Astrocyte (in vitro differentiated cells and primary cell): Measurements from ENCODE around the gene LRRC18.

Experiments used
- EZH2 ChIP-seq: IDR thresholded peaks from 2 replicates; pipeline ENCODE4 v1.6.1; 2012; ENCODE audit warnings: mild to moderate bottlenecking, low read length, inconsistent platforms; ENCODE audit not compliant: insufficient read depth
- TF ChIP-seq, protein P1 (sequence below): IDR thresholded peaks from 2 replicates; pipeline ENCODE4 v1.5.1; 2011; ENCODE audit warnings: low read depth, mild to moderate bottlenecking, inconsistent platforms, low read length, moderate library complexity; ENCODE audit not compliant: insufficient read depth

DNA sequence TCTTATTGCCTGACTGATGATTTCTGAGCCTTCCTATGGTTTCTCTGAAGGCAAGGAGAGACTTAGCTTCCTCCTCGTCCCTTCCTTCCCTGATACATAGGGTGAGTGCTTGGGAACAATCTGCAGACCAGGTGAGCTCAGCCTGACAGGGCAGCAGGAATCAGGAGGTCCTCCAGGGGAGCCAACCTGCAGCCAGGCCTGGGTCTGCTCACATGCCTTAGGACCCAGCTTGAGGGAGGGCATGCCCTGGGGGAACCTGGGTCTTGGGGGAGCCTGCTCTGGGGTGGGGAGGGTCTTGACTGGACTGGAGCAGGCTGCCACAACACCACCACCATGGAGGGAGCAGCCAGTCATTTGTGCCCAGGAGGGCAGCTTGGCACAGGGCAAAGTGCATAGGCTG, 57.7 kb downstream of the LRRC18 start:
- TF ChIP-seq, protein P1, sequence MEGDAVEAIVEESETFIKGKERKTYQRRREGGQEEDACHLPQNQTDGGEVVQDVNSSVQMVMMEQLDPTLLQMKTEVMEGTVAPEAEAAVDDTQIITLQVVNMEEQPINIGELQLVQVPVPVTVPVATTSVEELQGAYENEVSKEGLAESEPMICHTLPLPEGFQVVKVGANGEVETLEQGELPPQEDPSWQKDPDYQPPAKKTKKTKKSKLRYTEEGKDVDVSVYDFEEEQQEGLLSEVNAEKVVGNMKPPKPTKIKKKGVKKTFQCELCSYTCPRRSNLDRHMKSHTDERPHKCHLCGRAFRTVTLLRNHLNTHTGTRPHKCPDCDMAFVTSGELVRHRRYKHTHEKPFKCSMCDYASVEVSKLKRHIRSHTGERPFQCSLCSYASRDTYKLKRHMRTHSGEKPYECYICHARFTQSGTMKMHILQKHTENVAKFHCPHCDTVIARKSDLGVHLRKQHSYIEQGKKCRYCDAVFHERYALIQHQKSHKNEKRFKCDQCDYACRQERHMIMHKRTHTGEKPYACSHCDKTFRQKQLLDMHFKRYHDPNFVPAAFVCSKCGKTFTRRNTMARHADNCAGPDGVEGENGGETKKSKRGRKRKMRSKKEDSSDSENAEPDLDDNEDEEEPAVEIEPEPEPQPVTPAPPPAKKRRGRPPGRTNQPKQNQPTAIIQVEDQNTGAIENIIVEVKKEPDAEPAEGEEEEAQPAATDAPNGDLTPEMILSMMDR: no peak
- no peak for TF ChIP-seq EZH2
